CD14-positive monocyte (primary cell): Measurements from ENCODE around the gene XYLT1. TPM values are rescaled to one million over a fixed set of nuclear protein-coding genes. Genes with fewer than 3 reads are reported as not detected.
A peak's percentile ranks its signal among the peaks of the same experiment; 100 is the strongest.

Source experiments
- DNase-seq, 3 donors: peaks; one replicate each; pipeline ENCODE4 v3.0.0-alpha.2; 2011 to 2022
- H2AFZ ChIP-seq: 2 replicates; pipeline ENCODE4 v1.6.0; 2012; ENCODE audit warnings: mild to moderate bottlenecking, low read depth, low read length, inconsistent platforms; ENCODE audit not compliant: insufficient read depth, poor library complexity, severe bottlenecking
- H3K27ac ChIP-seq, 2 donors: 1 replicate in 1 of 2; 2 replicates in 1 of 2; pipeline ENCODE4 v1.5.1; 2012 to 2013; ENCODE audit warnings: low read length in 2 of 2, control low read depth in 1 of 2, inconsistent platforms in 1 of 2, low read depth in 1 of 2, mild to moderate bottlenecking in 1 of 2
- H3K27me3 ChIP-seq, 2 donors: one replicate each; pipeline versions ENCODE4 v1.6.0 to v1.6.1; 2011 to 2013; ENCODE audit warnings: low read length in 2 of 2; ENCODE audit not compliant: control insufficient read depth in 2 of 2, insufficient read depth in 2 of 2
- H3K36me3 ChIP-seq, 2 donors: replicated peaks in 1 of 2; 1 replicate in 1 of 2; 2 replicates in 1 of 2; pipeline versions ENCODE4 v1.5.1 to v1.6.1; 2012 to 2013; ENCODE audit warnings: low read length in 2 of 2, control low read depth in 1 of 2, inconsistent platforms in 1 of 2, mild to moderate bottlenecking in 1 of 2; ENCODE audit not compliant: insufficient read depth in 2 of 2, control insufficient read depth in 1 of 2
- H3K4me1 ChIP-seq, 2 donors: 1 replicate in 1 of 2; 2 replicates in 1 of 2; pipeline versions ENCODE4 v1.5.1 to v1.6.1; 2012 to 2013; ENCODE audit warnings: low read length in 2 of 2, control low read depth in 1 of 2, inconsistent platforms in 1 of 2, mild to moderate bottlenecking in 1 of 2, moderate library complexity in 1 of 2; ENCODE audit not compliant: insufficient read depth in 2 of 2, control insufficient read depth in 1 of 2
- H3K4me2 ChIP-seq: replicated peaks from 2 replicates; pipeline ENCODE3; 2012; ENCODE audit warnings: low read length, moderate library complexity, mild to moderate bottlenecking; ENCODE audit not compliant: poor library complexity, severe bottlenecking; ENCODE audit errors: extremely low read depth
- H3K4me3 ChIP-seq, 3 experiments: fragments of 200-600 bp in 1 of 3; sonication (generic) in 1 of 3; replicated peaks in 1 of 3; 1 replicate in 2 of 3; 2 replicates in 1 of 3; pipeline ENCODE4 v1.5.1; 2011 to 2013; ENCODE audit warnings: low read length in 3 of 3, mild to moderate bottlenecking in 3 of 3, control low read depth in 2 of 3, low read depth in 2 of 3, inconsistent platforms in 1 of 3, moderate library complexity in 1 of 3
- H3K79me2 ChIP-seq: 2 replicates; pipeline ENCODE4 v1.6.0; 2012; ENCODE audit warnings: mild to moderate bottlenecking, control low read depth, inconsistent platforms, low read length, moderate library complexity; ENCODE audit not compliant: insufficient read depth
- H3K9ac ChIP-seq: 2 replicates; pipeline ENCODE4 v1.6.0; 2017; ENCODE audit warnings: low read length, mild to moderate bottlenecking; ENCODE audit not compliant: insufficient read depth, poor library complexity, severe bottlenecking
- H3K9me3 ChIP-seq, 2 donors: replicated peaks in 1 of 2; 1 replicate in 1 of 2; 2 replicates in 1 of 2; pipeline versions ENCODE4 v1.5.1 to v1.6.1; 2012 to 2013; ENCODE audit warnings: low read length in 2 of 2, control low read depth in 1 of 2; ENCODE audit not compliant: control insufficient read depth in 1 of 2, insufficient read depth in 1 of 2
- H4K20me1 ChIP-seq: 2 replicates; pipeline ENCODE4 v1.6.0; 2012; ENCODE audit warnings: mild to moderate bottlenecking, low read length, control low read depth, moderate library complexity; ENCODE audit not compliant: insufficient read depth
- H3K27ac Mint-ChIP-seq, 7 donors: one replicate each; pipeline ENCODE4 v1.8.0; 2020; ENCODE audit warnings: mild to moderate bottlenecking in 7 of 7, mixed read lengths in 7 of 7, moderate library complexity in 6 of 7, inconsistent platforms in 2 of 7
- H3K27me3 Mint-ChIP-seq, 3 donors: one replicate each; pipeline ENCODE4 v1.8.0; 2021 to 2022; ENCODE audit warnings: low read depth in 3 of 3, mild to moderate bottlenecking in 3 of 3, mixed read lengths in 3 of 3, moderate library complexity in 3 of 3, inconsistent platforms in 1 of 3
- H3K36me3 Mint-ChIP-seq, 2 donors: one replicate each; pipeline ENCODE4 v1.8.0; 2020; ENCODE audit warnings: mixed read lengths in 2 of 2, inconsistent platforms in 1 of 2, mild to moderate bottlenecking in 1 of 2
- H3K4me1 Mint-ChIP-seq: one replicate; pipeline ENCODE4 v1.8.0; 2020; ENCODE audit warnings: mild to moderate bottlenecking, mixed read lengths
- H3K4me3 Mint-ChIP-seq, 2 donors: one replicate each; pipeline ENCODE4 v1.8.0; 2020; ENCODE audit warnings: mild to moderate bottlenecking in 2 of 2, mixed read lengths in 2 of 2, moderate library complexity in 1 of 2
- H3K9me3 Mint-ChIP-seq, 7 donors: one replicate each; pipeline ENCODE4 v1.8.0; 2020 to 2022; ENCODE audit warnings: mixed read lengths in 7 of 7, mild to moderate bottlenecking in 6 of 7, moderate library complexity in 6 of 7, inconsistent platforms in 2 of 7
- CTCF ChIP-seq: fragments of 200-600 bp; IDR thresholded peaks from one replicate; pipeline ENCODE4 v1.8.0; 2022; ENCODE audit warnings: antibody characterized with exemption, mild to moderate bottlenecking
- WGBS: methylation state at CpG from one replicate; pipeline ENCODE4 v1.1.5; 2013; ENCODE audit warnings: missing lambda C conversion rate; ENCODE audit not compliant: insufficient coverage; 5-methylcytosine and 5-hydroxymethylcytosine counted together
- intact Hi-C, 2 donors: fragments of 100-400 bp; cut with micrococcal nuclease; formaldehyde crosslinking; loops; one replicate each; pipeline versions ENCODE4 v1.15.0 to v1.15.1; 2023
- polyA plus RNA-seq, 3 donors: library from polyadenylated mRNA; depleted of rRNA in 1 of 3; unstranded in 2 of 3; stranded (reverse) in 1 of 3; fragments of 300-500 nt in 2 of 3; fragments of >200 nt in 1 of 3; fragmentation: Illumina TruSeq in 2 of 3; gene quantifications; 1 replicate in 2 of 3; 2 replicates in 1 of 3; pipeline ENCODE4 v1.2.3, GENCODE V29; 2012 to 2021

Gene XYLT1
- polyA plus RNA-seq, 3 donors, result 0.51 to 9.4 (median 1.6) TPM

GRCh38 chr16:17364319-17365210 lies 106.2 kb downstream of the XYLT1 start:
- no peak overlapping the region for H3K9ac ChIP-seq
- H2AFZ ChIP-seq, result no peak overlapping the region
- WGBS, result 12% methylated on average over 12 of the region's 18 CpGs
- TF ChIP-seq CTCF, result no peak
- H3K9me3 ChIP-seq, result no peaks in the 10 kb centered on the region
- no peaks in the 10 kb centered on the region for H4K20me1 ChIP-seq
- H3K9me3 Mint-ChIP-seq, result peaks cover 0 to 2% (median 0%) of the 10 kb centered on the region in 7 donors
- H3K36me3 ChIP-seq, result no peaks in the 10 kb centered on the region
- peak overlapping the region; percentile 6 for H3K4me2 ChIP-seq
- H3K27me3 ChIP-seq, result no peaks in the 10 kb centered on the region
- H3K4me3 Mint-ChIP-seq, result no peak overlapping the region
- peak overlapping the region in 5 of 7 donors; percentile 4 to 77 (median 24) for H3K27ac Mint-ChIP-seq
- H3K27me3 Mint-ChIP-seq, result no peaks in the 10 kb centered on the region
- H3K4me1 ChIP-seq, result peaks cover 76 to 80% of the 10 kb centered on the region in 2 donors
- peaks cover 84% of the 10 kb centered on the region for H3K79me2 ChIP-seq
- intact Hi-C loops, result loop anchor here in 1 of 2 donors (5.0 kb wide), 1 partner anchor 53 kb away; no protein-coding TSS in a partner anchor
- peaks cover 14 to 17% of the 10 kb centered on the region in 2 donors for H3K36me3 Mint-ChIP-seq
- H3K4me3 ChIP-seq, result no peak overlapping the region
- H3K27ac ChIP-seq, result peak overlapping the region in 1 of 2 donors; percentile 28
- peaks cover 80% of the 10 kb centered on the region for H3K4me1 Mint-ChIP-seq
- DNase-seq, result peak in 2 of 3 donors; percentile 43 to 71

GRCh38 chr16:17362946-17363345 lies 107.8 kb downstream of the XYLT1 start:
- Histone ChIP-seq H2AFZ (no peak overlapping the region), H4K20me1 (no peaks in the 10 kb centered on the region), H3K36me3 (no peaks in the 10 kb centered on the region), H3K9me3 (no peaks in the 10 kb centered on the region), H3K27ac (no peak overlapping the region), H3K4me2 (no peak overlapping the region), H3K27me3 (no peaks in the 10 kb centered on the region), H3K4me3 (no peak overlapping the region), H3K9ac (no peak overlapping the region), H3K79me2 (peaks cover 74% of the 10 kb centered on the region), H3K4me1 (peaks cover 76 to 80% of the 10 kb centered on the region in 2 donors)
- Mint-ChIP-seq H3K9me3 (peaks cover 0 to 2% (median 0%) of the 10 kb centered on the region in 7 donors), H3K4me1 (peaks cover 80% of the 10 kb centered on the region), H3K27me3 (peaks cover 0 to 2% (median 0%) of the 10 kb centered on the region in 3 donors), H3K4me3 (no peak overlapping the region), H3K27ac (peak overlapping the region in 4 of 7 donors; percentile 18 to 82 (median 60)), H3K36me3 (peaks cover 12 to 17% of the 10 kb centered on the region in 2 donors)
- TF ChIP-seq CTCF, result no peak
- DNase-seq, result no peak
- intact Hi-C loops, result no loop called here
- 100% methylated on average over 3 of the region's 4 CpGs for WGBS
